Aorta (tissue), 5 donors: ENCODE data around the gene BPIFB3. TPM values are rescaled to one million over a fixed set of nuclear protein-coding genes. Genes with fewer than 3 reads are reported as not detected.
"Not testable (repeated sequence)": the region's sequence is repeated elsewhere in the genome, so short reads cannot be mapped to it uniquely, and the experiment has no call there.

Experiments
- ATAC-seq: fragments of 200-7000 bp; cut with Tn5 transposase; one replicate; pipeline ENCODE4 v1.9.1; 2022; ENCODE audit warnings: moderate library complexity; ENCODE audit not compliant: low FRiP score
- DNase-seq, 2 donors: peaks; one replicate each; pipeline ENCODE4 v3.0.0-alpha.2; 2020
- H3K27ac ChIP-seq, 2 donors: one replicate each; pipeline ENCODE4 v1.5.1; 2013; ENCODE audit warnings: low read length in 2 of 2, mild to moderate bottlenecking in 2 of 2, moderate library complexity in 2 of 2, control low read depth in 1 of 2, inconsistent platforms in 1 of 2, low read depth in 1 of 2
- H3K27me3 ChIP-seq, 2 donors: one replicate each; pipeline ENCODE4 v1.6.1; 2013; ENCODE audit warnings: control low read depth in 1 of 2, low read length in 1 of 2, mild to moderate bottlenecking in 1 of 2, moderate library complexity in 1 of 2; ENCODE audit not compliant: insufficient read depth in 2 of 2, control insufficient read depth in 1 of 2
- H3K36me3 ChIP-seq, 2 donors: one replicate each; pipeline ENCODE4 v1.6.1; 2013; ENCODE audit warnings: control low read depth in 1 of 2, low read length in 1 of 2, mild to moderate bottlenecking in 1 of 2; ENCODE audit not compliant: insufficient read depth in 2 of 2, control insufficient read depth in 1 of 2
- H3K4me1 ChIP-seq, 2 donors: one replicate each; pipeline ENCODE4 v1.6.1; 2013; ENCODE audit warnings: low read length in 2 of 2, control low read depth in 1 of 2, mild to moderate bottlenecking in 1 of 2, moderate library complexity in 1 of 2; ENCODE audit not compliant: insufficient read depth in 2 of 2, control insufficient read depth in 1 of 2
- H3K4me3 ChIP-seq, 2 donors: one replicate each; pipeline ENCODE4 v1.5.1; 2013; ENCODE audit warnings: low read length in 2 of 2, control low read depth in 1 of 2, mild to moderate bottlenecking in 1 of 2
- H3K9me3 ChIP-seq: one replicate; pipeline ENCODE4 v1.6.1; 2013; ENCODE audit warnings: mild to moderate bottlenecking, low read length; ENCODE audit not compliant: control insufficient read depth
- WGBS, 2 donors: extraction: QIAGEN DNeasy Blood & Tissue Kit; methylation state at CpG; one replicate each; pipeline ENCODE4 v1.1.7; 2013; 5-methylcytosine and 5-hydroxymethylcytosine counted together
- intact Hi-C, 2 donors: fragments of 100-400 bp; cut with DNase I; formaldehyde crosslinking; loops; one replicate each; pipeline versions ENCODE4 v1.14.2 to v1.15.0; 2022
- polyA plus RNA-seq, 2 donors: library from polyadenylated mRNA; stranded (reverse); fragments of 200-250 nt; gene quantifications; one replicate each; pipeline ENCODE4 v1.2.3, GENCODE V29; 2013
- total RNA-seq, 2 donors: library from RNA; stranded (reverse); fragmentation: NEBNext Ultra II Directional; extraction: Animal tissue kit (Norgen Biotek cat#: 25700); gene quantifications; one replicate each; pipeline ENCODE4 v1.2.1, GENCODE V29; 2021
- donor health status: healthy with polysubstance abuse.
- donor health status: Bipolar disorder and iron deficiency.
- donor health status: DM: no; HTN: no; CAD: no.
- donor health status: DM: no; HTN: no; CAD: no.
- donor health status: DM: yes; HTN: yes; CAD: no.

Gene BPIFB3
- total and polyA plus RNA-seq, 4 donors: not detected

DNA sequence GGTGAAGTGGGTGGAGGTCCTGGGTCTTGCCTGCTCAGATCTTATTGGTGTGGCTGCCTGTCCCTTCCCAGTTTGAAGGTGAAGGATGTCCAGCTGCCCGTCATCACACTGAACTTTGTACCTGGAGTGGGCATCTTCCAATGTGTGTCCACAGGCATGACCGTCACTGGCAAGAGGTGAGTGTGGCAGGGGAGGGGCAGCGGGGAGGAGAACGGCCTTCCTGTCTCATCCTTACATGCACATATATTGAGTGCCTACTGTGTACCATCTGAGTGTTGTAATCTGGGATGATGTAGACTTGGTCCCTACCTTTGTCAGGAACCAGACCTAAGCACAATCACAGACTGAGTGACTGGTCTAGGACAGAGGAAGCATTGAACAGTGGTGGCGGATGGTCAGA lies 19.6 kb upstream of the BPIFB3 start:
- Histone ChIP-seq H3K36me3 (no peaks in the 10 kb centered on the region), H3K4me1 (no peaks in the 10 kb centered on the region), H3K4me3 (no peak overlapping the region), H3K9me3 (peaks cover 4% of the 10 kb centered on the region), H3K27me3 (no peaks in the 10 kb centered on the region), H3K27ac (no peak overlapping the region)
- DNase-seq (no peak), ATAC-seq (no peak)
- intact Hi-C loops: no loop called here
- WGBS, 2 donors: 71 to 92% methylated on average over 5 of the region's 5 CpGs

- H3K27ac ChIP-seq: no peak overlapping the region
- no peaks in the 10 kb centered on the region for H3K4me1 ChIP-seq
- H3K27me3 ChIP-seq: no peaks in the 10 kb centered on the region
- H3K4me3 ChIP-seq: no peak overlapping the region
- intact Hi-C loops: no loop called here
- DNase-seq (no peak), ATAC-seq (no peak)
- peaks cover 4% of the 10 kb centered on the region for H3K9me3 ChIP-seq
- 75 to 78% methylated on average over 6 of the region's 6 CpGs for WGBS, 2 donors
- H3K36me3 ChIP-seq: no peaks in the 10 kb centered on the region
These were observed 18.7 kb upstream of the BPIFB3 start for GRCh38 chr20:33034901-33035492.

GRCh38 chr20:33037456-33037855 lies 16.2 kb upstream of the BPIFB3 start:
- Histone ChIP-seq H3K36me3 (no peaks in the 10 kb centered on the region), H3K4me3 (no peak overlapping the region), H3K9me3 (peaks cover 4% of the 10 kb centered on the region), H3K27ac (no peak overlapping the region), H3K4me1 (no peaks in the 10 kb centered on the region), H3K27me3 (no peaks in the 10 kb centered on the region)
- WGBS, 2 donors: 53 to 63% methylated on average over 5 of the region's 5 CpGs
- ATAC-seq: no peak
- intact Hi-C loops: no loop called here
- DNase-seq: no peak

GRCh38 chr20:33038243-33038642 lies 15.5 kb upstream of the BPIFB3 start:
- H3K9me3 ChIP-seq: peaks cover 2% of the 10 kb centered on the region
- DNase-seq (no peak), ATAC-seq (no peak)
- 87 to 88% methylated on average over 4 of the region's 4 CpGs for WGBS, 2 donors
- H3K27ac ChIP-seq: no peak overlapping the region
- H3K4me3 ChIP-seq: no peak overlapping the region
- no peaks in the 10 kb centered on the region for H3K4me1 ChIP-seq
- intact Hi-C loops: no loop called here
- H3K36me3 ChIP-seq: no peaks in the 10 kb centered on the region
- no peaks in the 10 kb centered on the region for H3K27me3 ChIP-seq

DNA sequence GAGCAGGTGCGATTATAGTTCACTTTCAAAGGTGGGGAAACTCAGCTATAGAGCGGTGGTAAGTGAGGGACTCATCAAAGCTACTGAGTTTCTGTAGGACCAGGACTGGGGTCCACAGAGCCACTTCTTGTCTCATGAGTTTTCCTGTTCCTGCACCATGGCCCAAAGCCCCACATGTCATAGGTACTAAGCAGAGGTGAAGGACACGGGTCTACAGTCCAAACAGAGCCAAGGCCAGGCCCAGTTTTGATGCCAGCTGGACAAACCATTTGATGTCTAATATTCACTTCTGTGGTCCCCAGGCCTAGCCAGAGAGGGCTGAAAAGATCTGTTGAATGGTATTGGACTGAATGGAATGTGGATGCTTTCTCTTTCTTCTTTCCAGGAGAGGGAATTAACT lies 11.3 kb upstream of the BPIFB3 start:
- no peak overlapping the region for H3K27ac ChIP-seq
- no peaks in the 10 kb centered on the region for H3K36me3 ChIP-seq
- DNase-seq: no peak
- H3K4me1 ChIP-seq: no peaks in the 10 kb centered on the region
- intact Hi-C loops: no loop called here
- H3K27me3 ChIP-seq: no peaks in the 10 kb centered on the region
- H3K4me3 ChIP-seq: no peak overlapping the region
- peaks cover 4% of the 10 kb centered on the region for H3K9me3 ChIP-seq
- no peak for ATAC-seq
- WGBS, 2 donors: 86 to 90% methylated on average over 3 of the region's 3 CpGs

GRCh38 chr20:33042983-33043730 lies 10.5 kb upstream of the BPIFB3 start:
- Histone ChIP-seq H3K27me3 (no peaks in the 10 kb centered on the region), H3K36me3 (no peaks in the 10 kb centered on the region), H3K4me1 (no peaks in the 10 kb centered on the region), H3K27ac (no peak overlapping the region), H3K9me3 (peaks cover 4% of the 10 kb centered on the region), H3K4me3 (no peak overlapping the region)
- DNase-seq: no peak
- whole genome bisulfite sequencing, 2 donors: 67 to 71% methylated on average over 2 of the region's 2 CpGs
- no peak for ATAC-seq
- intact Hi-C loops: no loop called here

DNA sequence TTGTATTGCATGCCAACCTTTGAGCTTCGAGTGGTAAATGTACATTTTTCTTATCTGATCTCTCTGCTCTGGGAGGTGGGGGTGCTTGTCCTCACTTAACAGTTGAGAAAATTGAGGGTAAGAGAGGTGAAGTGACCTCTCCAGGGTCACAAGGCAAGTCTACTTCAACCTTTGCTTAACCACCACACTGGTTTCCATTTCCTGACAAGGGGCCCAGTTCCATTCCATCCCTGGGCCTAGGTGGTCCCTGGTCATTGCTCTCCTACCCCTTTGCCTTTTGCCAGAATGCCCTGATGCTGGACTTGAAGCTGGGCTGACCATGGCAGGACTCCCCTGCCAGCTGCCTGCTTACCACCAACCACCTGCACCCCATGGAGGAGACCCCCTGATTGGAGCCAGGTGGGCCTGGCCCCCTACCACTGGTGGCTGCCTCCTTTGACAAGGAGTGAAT lies 9.9 kb upstream of the BPIFB3 start:
- WGBS, 2 donors: 34 to 44% methylated on average over 1 of the region's 1 CpG
- ATAC-seq: no peak

GRCh38 chr20:33045129-33045721 lies 8.5 kb upstream of the BPIFB3 start:
- H3K27ac ChIP-seq, H3K4me1 ChIP-seq, H3K36me3 ChIP-seq, ATAC-seq, H3K27me3 ChIP-seq, H3K9me3 ChIP-seq, DNase-seq, intact Hi-C loops, H3K4me3 ChIP-seq: not testable (repeated sequence)
- 76 to 84% methylated on average over 15 of the region's 15 CpGs for WGBS, 2 donors

More for the DNA sequence above, 9.9 kb upstream of the BPIFB3 start:
- no peak overlapping the region for H3K27ac ChIP-seq
- no peaks in the 10 kb centered on the region for H3K27me3 ChIP-seq
- no peaks in the 10 kb centered on the region for H3K4me1 ChIP-seq
- no peaks in the 10 kb centered on the region for H3K36me3 ChIP-seq
- intact Hi-C loops: no loop called here
- peaks cover 4% of the 10 kb centered on the region for H3K9me3 ChIP-seq
- DNase-seq: no peak
- no peak overlapping the region for H3K4me3 ChIP-seq

- ATAC-seq (no peak), DNase-seq (no peak)
- Histone ChIP-seq H3K27me3 (no peaks in the 10 kb centered on the region), H3K4me3 (no peak overlapping the region), H3K4me1 (no peaks in the 10 kb centered on the region), H3K36me3 (no peaks in the 10 kb centered on the region), H3K27ac (no peak overlapping the region), H3K9me3 (peaks cover 4% of the 10 kb centered on the region)
- 72 to 73% methylated on average over 3 of the region's 3 CpGs for WGBS, 2 donors
- intact Hi-C loops: no loop called here
These were observed 7.3 kb upstream of the BPIFB3 start for GRCh38 chr20:33046412-33046811.
